ENCODE data around the gene ARL10. TPM values are rescaled to one million over a fixed set of nuclear protein-coding genes. Genes with fewer than 3 reads are reported as not detected.

ARL10 gene
- total RNA-seq, 1 experiment from 2014 or later: 9.6 TPM

DNA sequence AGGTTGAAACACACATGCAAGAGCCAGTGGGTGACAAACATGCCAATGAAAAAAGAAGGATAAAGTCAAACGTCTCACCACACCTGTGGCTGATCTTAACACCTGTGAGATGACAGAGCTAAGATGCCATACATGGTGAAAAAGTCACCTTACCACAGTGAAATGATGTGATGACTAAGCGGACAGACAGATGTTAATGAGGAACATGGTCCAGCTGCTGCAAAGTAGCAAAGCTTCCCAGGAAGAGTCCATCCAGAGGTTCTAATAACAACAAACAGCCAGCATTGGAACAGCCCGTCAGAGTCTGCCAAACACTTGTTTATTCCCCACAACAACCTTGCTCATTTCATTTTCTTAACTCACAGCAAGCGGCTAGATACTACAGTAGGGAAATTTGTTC, 5.6 kb upstream of the ARL10 start:
- H3K18ac ChIP-seq (ENCODE audit: insufficient read length, low read depth, low read length): no peak overlapping the region
- peaks cover 6% of the 10 kb centered on the region for H3K23me2 ChIP-seq (ENCODE audit: insufficient read length, low read depth, low read length, poor library complexity, severe bottlenecking)
- no peak overlapping the region for H3K9ac ChIP-seq (ENCODE audit: extremely low read depth, insufficient read length, low read length)
- whole genome bisulfite sequencing (ENCODE audit: extremely low coverage, insufficient read length, low lambda C conversion rate): no CpG with 5 or more reads among the region's 4 CpGs
- no peaks in the 10 kb centered on the region for H3K79me1 ChIP-seq (ENCODE audit: insufficient read depth, low read depth, low read length, poor library complexity, severe bottlenecking)
- no peak overlapping the region for H2AFZ ChIP-seq (ENCODE audit: low read length)
- H2BK120ac ChIP-seq (ENCODE audit: low read depth, low read length, poor library complexity, severe bottlenecking): no peak overlapping the region
- no peak overlapping the region for H4K8ac ChIP-seq (replicated peaks; ENCODE audit: insufficient read length, low read depth, low read length)
- H2AK5ac ChIP-seq (ENCODE audit: insufficient read length, low read length): no peak overlapping the region
- no peak overlapping the region for H3K14ac ChIP-seq (ENCODE audit: insufficient read depth, low read length)
- no peak overlapping the region for H2BK12ac ChIP-seq (ENCODE audit: insufficient read length, low read depth, low read length)
- no peaks in the 10 kb centered on the region for H3K9me3 Mint-ChIP-seq
- peaks cover 9 to 16% of the 10 kb centered on the region in 2 experiments for H3K4me1 Mint-ChIP-seq
- H3K36me3 Mint-ChIP-seq (ENCODE audit: insufficient read depth in 1 of 3, low read depth in 3 of 3): peaks cover 20 to 48% (median 34%) of the 10 kb centered on the region in 3 experiments
- no peak overlapping the region for H3K23ac ChIP-seq (ENCODE audit: insufficient read length, low read depth, low read length)
- H3K4me1 ChIP-seq (ENCODE audit: insufficient read depth, low read length): no peaks in the 10 kb centered on the region; the same call in 1 of the 2 replicates
- no peak for TF ChIP-seq CTCF (conservative IDR thresholded peaks at IDR 0.05)
- no peak overlapping the region for H3T11ph ChIP-seq (ENCODE audit: low read length)
- no peak overlapping the region for H3K27ac ChIP-seq (ENCODE audit: insufficient read length, low read depth, low read length)
- no peak overlapping the region for H4K91ac ChIP-seq (ENCODE audit: insufficient read length, low read depth, low read length)
- no peak overlapping the region for H2BK20ac ChIP-seq (ENCODE audit: low read depth, low read length, poor library complexity, severe bottlenecking)
- peaks cover 8% of the 10 kb centered on the region; the same call in 1 of the 2 replicates for H3K79me2 ChIP-seq (ENCODE audit: insufficient read depth, low read length)
- no peak overlapping the region for H3K4ac ChIP-seq (ENCODE audit: low read depth, low read length)
- H3K4me3 Mint-ChIP-seq: peak overlapping the region; percentile 75 to 98
- no peaks in the 10 kb centered on the region for H4K20me1 ChIP-seq (ENCODE audit: control insufficient read depth, insufficient read depth, insufficient read length)
- H2BK5ac ChIP-seq (ENCODE audit: insufficient read length, low read length): no peak overlapping the region
- peaks cover 5% of the 10 kb centered on the region; the same call in 1 of the 2 replicates for H3K27me3 ChIP-seq (ENCODE audit: insufficient read depth, low read length)
- H3K56ac ChIP-seq (ENCODE audit: insufficient read length, low read depth, low read length): no peak overlapping the region
- H2BK15ac ChIP-seq (ENCODE audit: low read depth, low read length): no peak overlapping the region
- no peak overlapping the region for H3K27ac Mint-ChIP-seq
- DNase-seq: no peak
- H4K5ac ChIP-seq (ENCODE audit: insufficient read length, low read depth, low read length): no peak overlapping the region
- H3K9me3 ChIP-seq (ENCODE audit: control insufficient read depth, low read depth, low read length): no peaks in the 10 kb centered on the region
- H3K4me2 ChIP-seq (ENCODE audit: insufficient read depth, insufficient read length, low read length): no peak overlapping the region
- peaks cover 31% of the 10 kb centered on the region for H3K27me3 Mint-ChIP-seq (ENCODE audit: low read depth)

Data from H9 (cell line).